Stomach (tissue), 4 donors: Measurements from ENCODE around the gene TXLNA.

Experiments used
- CTCF ChIP-seq, 7 experiments: fragments of 450-650 bp in 4 of 7; fragments of 200-600 bp in 3 of 7; sonication (generic) in 3 of 7; IDR thresholded peaks; one replicate each; pipeline ENCODE4 v1.5.1; 2016 to 2019; ENCODE audit warnings: antibody characterized with exemption in 7 of 7, control low read depth in 2 of 7, mild to moderate bottlenecking in 1 of 7
- EP300 ChIP-seq: sonication (generic); formaldehyde crosslinking; IDR thresholded peaks from one replicate; pipeline ENCODE4 v1.6.1; 2017; ENCODE audit warnings: antibody characterized with exemption
- POLR2A ChIP-seq, 4 donors: fragments of 450-650 bp; IDR thresholded peaks; one replicate each; pipeline ENCODE4 v1.6.1; 2016; ENCODE audit warnings: antibody characterized with exemption in 4 of 4, control low read depth in 2 of 4, mild to moderate bottlenecking in 1 of 4, moderate library complexity in 1 of 4
- POLR2AphosphoS5 ChIP-seq, 3 donors: sonication (generic); formaldehyde crosslinking; IDR thresholded peaks; one replicate each; pipeline ENCODE4 v1.6.1; 2016; ENCODE audit warnings: antibody characterized with exemption in 3 of 3

- TF ChIP-seq CTCF (IDR thresholded peaks at IDR 0.05) (no peak), POLR2AphosphoS5 (IDR thresholded peaks at IDR 0.05) (no peak), EP300 (no peak), POLR2A (IDR thresholded peaks at IDR 0.05) (no peak)
Measured at GRCh38 chr1:32159189-32159588, 20.3 kb upstream of the TXLNA start.
